Measurements from ENCODE around the gene VEPH1. TPM values are rescaled to one million over a fixed set of nuclear protein-coding genes. Genes with fewer than 3 reads are reported as not detected.

The VEPH1 gene
- total RNA-seq, 2 donors from 2014 or later, result not detected

DNA sequence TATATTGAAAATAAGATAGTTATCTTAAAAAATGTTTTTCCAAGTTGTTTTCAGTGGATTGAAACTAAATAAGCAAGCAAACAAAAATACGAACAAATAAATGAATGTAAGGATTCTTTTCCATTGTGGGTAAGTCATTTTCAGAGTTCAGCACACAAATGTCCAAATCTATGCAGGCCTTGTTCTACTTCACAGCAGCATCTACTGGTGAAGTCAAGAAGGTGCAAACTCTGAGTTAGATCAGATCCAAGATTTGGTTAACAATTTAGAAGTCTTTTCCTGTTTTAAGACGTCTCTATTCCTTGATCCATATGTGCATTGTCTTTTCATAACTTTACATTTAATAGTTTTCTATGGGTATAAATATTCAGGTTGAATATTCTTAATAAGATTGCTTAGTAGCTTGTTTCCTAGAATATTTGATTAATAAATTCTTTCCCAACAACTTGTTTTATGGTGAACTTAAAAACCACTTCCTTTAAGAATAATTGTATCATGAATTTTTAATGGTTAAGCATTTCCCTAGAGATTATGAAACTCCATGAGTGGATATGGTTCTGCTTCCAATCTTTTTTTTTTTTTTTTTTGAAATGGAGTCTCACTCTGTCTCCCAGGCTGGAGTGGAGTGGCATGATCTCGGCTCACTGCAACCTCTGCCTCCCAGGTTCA, 56.1 kb downstream of the VEPH1 start:
- Mint-ChIP-seq H3K4me1 (ENCODE audit: low read depth in 2 of 2) (no peaks in the 10 kb centered on the region), H3K27ac (no peak overlapping the region), H3K36me3 (no peaks in the 10 kb centered on the region), H3K27me3 (peaks cover 3 to 5% of the 10 kb centered on the region in 2 donors), H3K4me3 (no peak overlapping the region), H3K9me3 (no peaks in the 10 kb centered on the region)
- DNase-seq (ENCODE audit: low spot score) (no peak), ATAC-seq (no peak)

- H3K9me3 Mint-ChIP-seq, result no peaks in the 10 kb centered on the region
- no peak overlapping the region for H3K27ac Mint-ChIP-seq
- H3K4me3 Mint-ChIP-seq, result no peak overlapping the region
- DNase-seq (ENCODE audit: low spot score) (no peak), ATAC-seq (no peak)
- no peaks in the 10 kb centered on the region for H3K4me1 Mint-ChIP-seq (ENCODE audit: low read depth in 2 of 2)
- H3K27me3 Mint-ChIP-seq, result no peaks in the 10 kb centered on the region
- H3K36me3 Mint-ChIP-seq, result no peaks in the 10 kb centered on the region
These were observed 57.4 kb downstream of the VEPH1 start for GRCh38 chr3:157445857-157446256.

DNA sequence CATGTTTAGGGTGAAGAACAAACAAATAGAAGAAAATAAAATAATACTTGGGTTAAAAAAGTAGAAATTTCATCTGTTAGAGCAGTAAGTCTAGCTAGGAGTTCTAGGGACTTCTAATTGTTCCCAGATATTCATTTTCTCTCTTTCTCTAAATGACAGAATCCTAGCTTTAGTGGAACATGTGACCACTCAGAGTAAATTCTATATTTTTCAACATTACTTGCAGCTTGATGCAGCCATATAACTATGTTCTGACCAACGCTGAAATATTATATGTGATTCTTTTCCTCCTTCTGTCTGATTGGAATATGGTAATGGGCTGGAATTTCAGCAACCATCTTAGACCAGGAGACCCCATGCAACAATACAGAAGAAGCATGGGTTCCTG, 58.4 kb downstream of the VEPH1 start:
- Mint-ChIP-seq H3K9me3 (no peaks in the 10 kb centered on the region), H3K4me3 (no peak overlapping the region)

DNA sequence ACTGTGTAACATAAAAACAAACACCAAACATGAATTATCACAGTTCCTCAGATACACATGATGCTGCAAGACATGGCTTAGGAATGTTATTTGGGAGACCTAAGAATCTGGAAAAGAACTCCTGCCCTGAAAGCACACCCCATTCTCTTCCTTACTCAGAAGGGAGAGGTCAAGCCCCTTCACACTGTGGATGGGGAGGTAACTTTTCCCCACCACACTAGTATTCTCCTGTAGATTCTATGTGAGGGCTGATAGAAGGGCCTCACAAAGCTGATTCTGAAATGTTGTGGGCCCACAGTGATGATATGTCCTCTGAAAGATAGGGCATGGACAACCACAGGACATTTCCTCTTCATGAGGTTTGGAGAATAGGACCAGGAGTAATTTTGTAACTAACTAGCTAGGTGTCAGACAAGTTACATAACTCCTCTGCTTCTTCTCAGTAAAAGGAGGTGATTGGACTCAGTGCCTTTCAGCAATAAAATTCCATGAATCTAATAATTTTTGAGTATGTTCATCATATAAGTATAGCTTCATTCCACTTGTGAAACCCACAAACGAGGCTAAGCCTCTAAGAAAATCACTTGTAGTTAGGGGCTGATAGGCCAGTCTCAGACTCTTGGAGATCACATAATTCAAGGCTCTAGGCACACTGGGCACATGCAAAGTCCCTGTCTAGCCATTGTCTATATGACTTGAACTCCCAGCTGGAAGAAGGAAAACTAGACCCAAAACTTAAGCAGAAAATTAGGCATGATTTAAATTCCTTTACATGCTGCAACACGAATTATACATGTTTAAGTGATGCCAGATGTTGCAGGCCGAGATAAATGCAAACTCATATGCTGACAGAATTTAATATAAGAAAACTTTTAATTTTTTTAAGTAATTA, 59.1 kb downstream of the VEPH1 start:
- Mint-ChIP-seq H3K27ac (no peak overlapping the region), H3K9me3 (no peaks in the 10 kb centered on the region), H3K27me3 (no peaks in the 10 kb centered on the region), H3K4me1 (ENCODE audit: low read depth in 2 of 2) (no peaks in the 10 kb centered on the region), H3K4me3 (no peak overlapping the region), H3K36me3 (no peaks in the 10 kb centered on the region)
- DNase-seq (ENCODE audit: low spot score), result no peak
- ATAC-seq, result peak in 1 of 2 donors; percentile 44

More for the DNA sequence above, 58.4 kb downstream of the VEPH1 start:
- Mint-ChIP-seq H3K4me1 (ENCODE audit: low read depth in 2 of 2) (no peaks in the 10 kb centered on the region), H3K36me3 (no peaks in the 10 kb centered on the region), H3K27ac (no peak overlapping the region), H3K27me3 (no peaks in the 10 kb centered on the region)
- ATAC-seq, result no peak
- no peak for DNase-seq (ENCODE audit: low spot score)

- no peaks in the 10 kb centered on the region for H3K9me3 Mint-ChIP-seq
- peaks cover 3 to 9% of the 10 kb centered on the region in 2 donors for H3K27me3 Mint-ChIP-seq
- no peak overlapping the region for H3K4me3 Mint-ChIP-seq
- no peaks in the 10 kb centered on the region for H3K36me3 Mint-ChIP-seq
- H3K4me1 Mint-ChIP-seq (ENCODE audit: low read depth in 2 of 2), result no peaks in the 10 kb centered on the region
- DNase-seq (ENCODE audit: low spot score) (no peak), ATAC-seq (no peak)
- H3K27ac Mint-ChIP-seq, result no peak overlapping the region
These were observed 60.5 kb downstream of the VEPH1 start for GRCh38 chr3:157442729-157443128.

GRCh38 chr3:157441102-157441624, 62.1 kb downstream of the VEPH1 start:
- no peak for ATAC-seq
- H3K4me1 Mint-ChIP-seq (ENCODE audit: low read depth in 2 of 2), result peaks cover 6 to 9% of the 10 kb centered on the region in 2 donors
- no peak overlapping the region for H3K4me3 Mint-ChIP-seq
- H3K27me3 Mint-ChIP-seq, result peaks cover 14 to 19% of the 10 kb centered on the region in 2 donors
- no peaks in the 10 kb centered on the region for H3K36me3 Mint-ChIP-seq
- H3K9me3 Mint-ChIP-seq, result peaks cover 4% of the 10 kb centered on the region
- H3K27ac Mint-ChIP-seq, result no peak overlapping the region
- DNase-seq (ENCODE audit: low spot score), result no peak

GRCh38 chr3:157438194-157438730, 65.0 kb downstream of the VEPH1 start:
- Mint-ChIP-seq H3K27me3 (peaks cover 14 to 19% of the 10 kb centered on the region in 2 donors), H3K36me3 (no peaks in the 10 kb centered on the region), H3K9me3 (peaks cover 4% of the 10 kb centered on the region), H3K4me3 (no peak overlapping the region), H3K4me1 (ENCODE audit: low read depth in 2 of 2) (peaks cover 6 to 9% of the 10 kb centered on the region in 2 donors), H3K27ac (no peak overlapping the region)
- ATAC-seq, result no peak
- DNase-seq (ENCODE audit: low spot score), result no peak

DNA sequence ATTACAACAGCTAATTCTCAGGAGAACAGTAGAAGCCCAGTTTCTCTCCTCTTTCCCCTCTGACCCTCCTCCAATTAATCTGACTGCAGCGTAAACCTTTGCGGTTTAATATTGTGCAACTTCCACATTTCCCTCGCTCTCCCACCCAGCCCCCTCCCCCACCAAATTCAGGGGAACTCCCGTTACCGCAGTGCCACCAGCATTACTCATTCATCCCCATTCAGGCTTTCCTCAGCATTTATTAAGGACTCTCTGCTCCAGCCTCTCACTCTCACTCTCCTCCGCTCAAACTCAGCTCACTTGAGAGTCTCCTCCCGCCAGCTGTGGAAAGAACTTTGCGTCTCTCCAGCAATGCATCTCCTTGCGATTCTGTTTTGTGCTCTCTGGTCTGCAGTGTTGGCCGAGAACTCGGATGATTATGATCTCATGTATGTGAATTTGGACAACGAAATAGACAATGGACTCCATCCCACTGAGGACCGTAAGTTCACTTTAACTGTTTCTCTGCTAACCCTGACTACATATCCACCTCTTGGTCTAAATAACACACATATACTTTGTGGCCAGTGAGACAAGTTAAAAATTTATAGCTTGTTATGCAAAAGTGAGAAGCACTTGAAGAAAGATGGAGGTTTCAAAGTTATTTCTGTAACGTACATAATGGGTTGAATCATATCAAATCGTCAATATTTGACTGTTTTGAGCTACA, 66.5 kb downstream of the VEPH1 start, which contains the start of gene PTX3:
PTX3 (plus strand) TSS at position 268 of the 709 bp plus-strand sequence; CDS start at position 352, 84 bp downstream.
- Mint-ChIP-seq H3K27me3 (peaks cover 14 to 19% of the 10 kb centered on the region in 2 donors), H3K27ac (no peak within 1 kb of the TSS)
- ATAC-seq, result peak; percentile 53 to 54

GRCh38 chr3:157429708-157430107, 73.5 kb downstream of the VEPH1 start:
- Mint-ChIP-seq H3K27me3 (no peaks in the 10 kb centered on the region), H3K27ac (no peak overlapping the region), H3K36me3 (no peaks in the 10 kb centered on the region), H3K4me3 (no peak overlapping the region), H3K9me3 (no peaks in the 10 kb centered on the region), H3K4me1 (ENCODE audit: low read depth in 2 of 2) (no peaks in the 10 kb centered on the region)
- DNase-seq (ENCODE audit: low spot score) (no peak), ATAC-seq (no peak)

More for the DNA sequence above, 66.5 kb downstream of the VEPH1 start, which contains the start of gene PTX3:
- Mint-ChIP-seq H3K4me1 (ENCODE audit: low read depth in 2 of 2) (peaks cover 6 to 9% of the 10 kb centered on the region in 2 donors), H3K4me3 (peak within 1 kb of the TSS; percentile 12), H3K36me3 (no peaks in the 10 kb centered on the region), H3K9me3 (peaks cover 4% of the 10 kb centered on the region)
- no peak for DNase-seq (ENCODE audit: low spot score)

- Mint-ChIP-seq H3K4me3 (no peak overlapping the region), H3K9me3 (peaks cover 3% of the 10 kb centered on the region), H3K36me3 (no peaks in the 10 kb centered on the region), H3K27ac (no peak overlapping the region), H3K27me3 (no peaks in the 10 kb centered on the region), H3K4me1 (ENCODE audit: low read depth in 2 of 2) (no peaks in the 10 kb centered on the region)
- no peak for DNase-seq (ENCODE audit: low spot score)
- no peak for ATAC-seq
These were observed 74.4 kb downstream of the VEPH1 start for GRCh38 chr3:157428853-157429252.

GRCh38 chr3:157427901-157428300, 75.3 kb downstream of the VEPH1 start:
- H3K4me3 Mint-ChIP-seq, result no peak overlapping the region
- H3K9me3 Mint-ChIP-seq, result peaks cover 3% of the 10 kb centered on the region
- H3K4me1 Mint-ChIP-seq (ENCODE audit: low read depth in 2 of 2), result no peaks in the 10 kb centered on the region
- H3K27me3 Mint-ChIP-seq, result no peaks in the 10 kb centered on the region
- H3K36me3 Mint-ChIP-seq, result no peaks in the 10 kb centered on the region
- DNase-seq (ENCODE audit: low spot score) (no peak), ATAC-seq (no peak)
- H3K27ac Mint-ChIP-seq, result no peak overlapping the region

GRCh38 chr3:157423337-157423736, 79.9 kb downstream of the VEPH1 start:
- H3K27ac Mint-ChIP-seq, result no peak overlapping the region
- H3K9me3 Mint-ChIP-seq, result peaks cover 8% of the 10 kb centered on the region
- ATAC-seq (no peak), DNase-seq (ENCODE audit: low spot score) (no peak)
- no peaks in the 10 kb centered on the region for H3K36me3 Mint-ChIP-seq
- H3K4me1 Mint-ChIP-seq (ENCODE audit: low read depth in 2 of 2), result no peaks in the 10 kb centered on the region
- H3K4me3 Mint-ChIP-seq, result no peak overlapping the region
- no peaks in the 10 kb centered on the region for H3K27me3 Mint-ChIP-seq

GRCh38 chr3:157420606-157421130, 82.5 kb downstream of the VEPH1 start:
- no peak overlapping the region for H3K27ac Mint-ChIP-seq
- H3K27me3 Mint-ChIP-seq, result peaks cover 0 to 2% of the 10 kb centered on the region in 2 donors
- H3K4me3 Mint-ChIP-seq, result no peak overlapping the region
- no peaks in the 10 kb centered on the region for H3K4me1 Mint-ChIP-seq (ENCODE audit: low read depth in 2 of 2)
- no peaks in the 10 kb centered on the region for H3K36me3 Mint-ChIP-seq
- peaks cover 11% of the 10 kb centered on the region for H3K9me3 Mint-ChIP-seq
- no peak for ATAC-seq
- no peak for DNase-seq (ENCODE audit: low spot score)

All from natural killer cell treated with Interleukin-12 subunit alpha and Interleukin-12 subunit beta and Interleukin-15 and Interleukin-18, amount 100 ng/mL, for 72 hours (primary cell).